Right ventricle myocardium superior (tissue), 1 donor: ENCODE measurements around the gene ZNF516. TPM values are rescaled to one million over a fixed set of nuclear protein-coding genes. Genes with fewer than 3 reads are reported as not detected.

Experiments used
- ATAC-seq: fragments of 200-7000 bp; cut with Tn5 transposase; one replicate; pipeline ENCODE4 v1.9.1; 2020; ENCODE audit warnings: mild to moderate bottlenecking; ENCODE audit not compliant: poor library complexity
- DNase-seq: peaks from one replicate; pipeline ENCODE4 v3.0.0-alpha.2; 2020
- intact Hi-C: fragments of 100-400 bp; cut with DNase I; formaldehyde crosslinking; loops from one replicate; pipeline ENCODE4 v1.11.2; 2022
- total RNA-seq: library from RNA; stranded (reverse); fragmentation: NEBNext Ultra II Directional; extraction: Animal tissue kit (Norgen Biotek cat#: 25700); gene quantifications from one replicate; pipeline ENCODE4 v1.2.1, GENCODE V29; 2021
- donor health status: DM: no; HTN: yes; CAD: no; lungs with severe emphysema.

ZNF516 gene
- total RNA-seq, 1 donor from 2014 or later = 12.6 TPM

DNA sequence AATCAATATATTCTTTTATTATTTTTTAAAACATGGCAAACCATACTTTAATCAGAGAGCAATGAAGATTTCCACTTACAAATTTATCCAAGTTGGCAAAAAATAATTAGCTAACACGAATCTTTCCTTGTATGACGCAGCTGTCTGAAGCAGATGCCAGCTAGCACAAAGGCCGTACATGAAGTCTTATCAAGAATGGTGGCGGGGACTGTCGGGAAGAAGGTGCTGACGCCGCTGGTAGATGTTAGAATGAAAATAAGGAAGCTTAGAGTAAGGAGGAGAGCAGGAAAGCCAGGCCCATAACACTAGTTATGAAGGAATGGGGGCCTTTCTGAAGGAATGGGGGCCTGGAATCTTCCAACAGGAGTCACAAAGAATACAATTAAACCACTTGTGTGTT, 96.7 kb downstream of the ZNF516 start:
- ATAC-seq = peak; percentile 60
- intact Hi-C loops = loop anchor here (5.0 kb wide), 2 partner anchors 289 to 314 kb away; no protein-coding TSS in a partner anchor

DNA sequence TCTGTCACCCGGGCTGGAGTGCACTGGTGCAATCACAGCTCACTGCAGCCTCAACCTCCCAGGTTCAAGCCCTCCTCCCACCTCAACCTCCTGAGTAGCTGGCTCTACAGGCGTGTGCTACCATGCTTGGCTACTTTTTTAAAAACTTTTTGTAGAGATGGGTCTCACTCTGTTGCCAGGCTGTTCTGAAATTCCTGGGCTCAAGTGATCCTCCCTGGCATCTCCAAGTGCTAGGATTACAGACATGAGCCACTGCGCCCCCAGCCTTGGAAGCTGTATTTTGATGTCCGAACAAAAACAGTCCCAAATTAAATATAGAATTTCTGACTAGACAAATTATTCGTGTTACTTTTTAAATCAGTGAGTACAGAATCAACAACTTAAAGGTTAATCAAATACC, 97.4 kb downstream of the ZNF516 start:
- ATAC-seq = no peak
- intact Hi-C loops = loop anchor here (5.0 kb wide), 2 partner anchors 290 to 315 kb away; no protein-coding TSS in a partner anchor
- DNase-seq = no peak

More for the DNA sequence above, 96.7 kb downstream of the ZNF516 start:
- DNase-seq = no peak

DNA sequence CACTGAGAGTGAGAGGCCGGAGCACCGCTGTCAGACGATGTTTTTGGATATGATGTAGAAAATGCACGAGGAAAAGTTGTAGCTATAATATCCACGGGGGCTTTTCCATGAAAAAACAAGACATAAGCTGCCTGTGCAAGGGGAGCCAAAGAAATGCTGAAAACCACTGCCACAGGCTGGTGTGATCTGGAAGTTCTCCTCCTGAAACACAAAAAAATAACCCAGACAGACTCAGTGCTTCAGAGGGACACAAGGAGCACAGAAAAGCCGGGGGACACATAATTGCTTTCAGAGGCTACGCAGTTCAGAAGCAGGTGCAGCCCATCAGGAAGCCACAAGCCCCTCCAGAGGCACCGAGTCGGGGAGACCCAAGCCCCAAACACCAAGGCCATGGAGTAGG, 98.2 kb downstream of the ZNF516 start:
- ATAC-seq = no peak
- DNase-seq = no peak
- intact Hi-C loops = loop anchor here (5.0 kb wide), 2 partner anchors 291 to 316 kb away; no protein-coding TSS in a partner anchor

- intact Hi-C loops = loop anchor here (5.0 kb wide), 2 partner anchors 292 to 317 kb away; no protein-coding TSS in a partner anchor
- ATAC-seq (no peak), DNase-seq (no peak)
Observed at GRCh38 chr18:76395609-76396008, 99.4 kb downstream of the ZNF516 start.

- ATAC-seq = no peak
- no peak for DNase-seq
- intact Hi-C loops = loop anchor here (5.0 kb wide), 2 partner anchors 292 to 317 kb away; no protein-coding TSS in a partner anchor
Observed at GRCh38 chr18:76394780-76395476, 100.1 kb downstream of the ZNF516 start.

GRCh38 chr18:76392349-76392748, 102.7 kb downstream of the ZNF516 start:
- ATAC-seq = no peak
- no peak for DNase-seq
- intact Hi-C loops = no loop called here

DNA sequence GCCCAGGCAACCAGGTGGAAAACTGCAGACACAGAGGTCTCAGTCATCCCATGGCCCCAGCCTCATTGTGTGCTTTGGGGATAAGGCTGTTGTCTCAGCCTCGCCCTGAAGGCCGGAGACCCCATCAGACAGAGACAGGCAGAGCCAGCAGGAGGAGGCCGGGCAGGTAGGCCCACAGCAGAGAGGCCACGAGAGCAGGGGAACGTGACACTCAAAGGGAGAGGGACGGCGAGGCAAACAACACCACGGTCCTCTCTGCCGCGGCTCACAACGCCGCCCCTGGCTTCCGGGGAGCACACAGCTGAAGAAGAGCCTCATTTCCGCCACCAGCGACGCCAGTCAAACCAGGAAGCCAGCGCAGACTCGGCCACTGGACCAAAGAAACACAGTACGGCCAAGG, 103.3 kb downstream of the ZNF516 start:
- no peak for ATAC-seq
- intact Hi-C loops = no loop called here
- no peak for DNase-seq

- DNase-seq (no peak), ATAC-seq (no peak)
- intact Hi-C loops = no loop called here
Observed at GRCh38 chr18:76391038-76391437, 104.0 kb downstream of the ZNF516 start.

- intact Hi-C loops = no loop called here
- DNase-seq = no peak
- ATAC-seq = peak; percentile 55
Observed at GRCh38 chr18:76390452-76391035, 104.5 kb downstream of the ZNF516 start.

DNA sequence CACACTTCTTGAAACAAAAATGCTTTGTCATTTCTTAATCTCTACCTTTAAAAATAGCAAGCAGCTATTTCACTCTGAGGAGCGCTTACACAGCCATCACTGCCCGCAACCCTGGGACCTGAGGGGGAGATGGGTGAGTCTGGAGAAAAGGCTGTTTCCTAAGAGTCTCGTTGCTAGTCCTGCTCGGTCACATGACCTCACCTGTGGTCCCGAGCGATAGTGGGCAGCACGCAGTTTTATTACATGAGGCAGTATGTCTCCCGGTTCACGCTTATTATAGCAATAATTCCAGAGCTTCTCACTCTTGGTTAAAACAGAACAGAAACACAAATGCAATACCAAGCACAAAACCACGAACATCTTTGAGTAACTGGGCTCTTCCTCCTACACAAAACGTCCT, 105.3 kb downstream of the ZNF516 start:
- ATAC-seq (no peak), DNase-seq (no peak)
- intact Hi-C loops = no loop called here

DNA sequence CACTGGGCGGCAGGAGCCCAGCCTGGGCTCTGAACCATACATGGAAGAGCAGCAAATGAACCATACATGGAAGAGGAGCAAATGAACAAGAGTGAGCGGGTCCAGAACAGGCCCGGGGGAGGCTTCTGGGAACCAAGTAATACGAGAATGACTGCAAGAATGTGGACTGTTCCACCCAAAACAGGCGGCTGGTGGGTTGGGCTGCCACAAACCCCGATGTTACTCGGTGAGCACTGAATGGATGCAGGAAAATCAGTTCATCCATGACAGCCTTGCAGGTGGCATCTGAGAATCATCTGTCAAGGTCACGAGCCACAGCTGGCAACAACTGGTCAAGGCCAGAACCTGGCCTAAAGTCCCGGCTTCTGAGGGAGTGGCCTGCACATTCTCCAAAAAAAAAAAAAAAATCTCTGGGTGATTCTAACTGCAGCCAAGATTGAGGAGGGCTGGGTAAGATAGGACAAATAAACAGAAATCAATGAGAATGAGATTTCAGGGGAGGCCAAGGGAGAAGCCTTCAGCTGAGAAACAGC, 106.1 kb downstream of the ZNF516 start:
- intact Hi-C loops = no loop called here
- peak; percentile 22 for ATAC-seq
- no peak for DNase-seq

DNA sequence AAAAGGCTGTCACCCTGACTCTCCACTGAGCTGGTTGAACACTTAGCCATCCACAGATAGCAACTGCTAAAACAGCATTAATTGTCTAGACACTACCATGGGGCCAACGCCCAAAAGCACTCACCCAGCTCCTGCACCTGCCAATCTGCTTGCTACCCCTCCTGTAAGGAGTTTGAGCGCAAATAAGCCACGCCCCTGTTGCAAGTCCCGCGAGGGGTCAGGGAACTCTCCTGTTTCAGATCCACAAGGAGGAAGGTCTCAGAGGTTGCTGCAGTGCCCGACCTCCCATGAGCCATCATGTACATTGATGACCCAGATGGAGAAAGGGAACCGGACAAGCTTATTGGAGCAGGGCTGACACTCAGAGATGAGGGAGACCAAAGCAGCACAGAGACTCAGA, 106.8 kb downstream of the ZNF516 start:
- intact Hi-C loops = no loop called here
- no peak for ATAC-seq
- DNase-seq = no peak

- ATAC-seq = no peak
- intact Hi-C loops = no loop called here
- no peak for DNase-seq
Observed at GRCh38 chr18:76387608-76388007, 107.4 kb downstream of the ZNF516 start.

DNA sequence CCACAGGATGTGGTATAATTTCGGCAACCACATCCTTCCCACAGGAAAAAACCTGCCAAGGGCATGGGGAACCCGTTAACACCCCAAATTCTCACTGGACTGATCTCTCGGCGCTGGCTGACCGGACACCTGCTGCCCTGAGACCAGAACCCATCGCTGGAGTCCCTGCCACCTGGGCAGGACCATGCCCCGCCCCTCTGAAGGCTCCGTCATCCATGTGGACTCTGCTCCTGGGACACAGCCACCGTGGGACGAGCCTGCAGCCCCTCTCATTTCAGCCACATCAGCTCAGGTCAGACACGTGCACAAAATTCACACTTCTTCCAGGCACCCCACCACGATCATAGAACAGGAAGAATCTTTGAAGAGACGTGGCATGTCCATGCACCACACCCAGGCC, 108.2 kb downstream of the ZNF516 start:
- ATAC-seq = no peak
- intact Hi-C loops = no loop called here
- DNase-seq = no peak

DNA sequence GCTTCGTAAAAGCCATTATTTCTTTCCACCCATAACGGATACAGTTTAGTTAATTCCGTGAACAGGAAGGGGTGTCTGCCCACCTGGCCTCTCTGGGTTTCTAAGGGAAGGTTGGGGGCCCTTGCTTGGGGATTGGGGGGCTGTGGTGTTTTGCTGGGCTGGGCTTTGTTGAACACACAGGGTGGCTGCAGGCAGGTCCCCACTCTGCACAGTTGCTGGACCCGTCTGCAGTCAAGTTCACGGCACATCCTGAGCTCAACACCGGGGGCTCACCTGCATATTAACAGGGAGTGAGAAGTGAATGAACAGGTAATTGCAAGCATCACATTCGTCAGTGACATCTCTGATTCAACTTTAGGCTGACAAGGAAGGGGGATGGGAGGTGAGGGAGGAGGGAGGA, 109.0 kb downstream of the ZNF516 start:
- intact Hi-C loops = no loop called here
- ATAC-seq = no peak
- no peak for DNase-seq

- DNase-seq = no peak
- intact Hi-C loops = no loop called here
- ATAC-seq = no peak
Observed at GRCh38 chr18:76385681-76385975, 109.4 kb downstream of the ZNF516 start.

GRCh38 chr18:76384861-76385680, 110.0 kb downstream of the ZNF516 start:
- ATAC-seq (no peak), DNase-seq (no peak)
- intact Hi-C loops = no loop called here

GRCh38 chr18:76384114-76384790, 110.8 kb downstream of the ZNF516 start:
- ATAC-seq (no peak), DNase-seq (no peak)
- intact Hi-C loops = no loop called here

DNA sequence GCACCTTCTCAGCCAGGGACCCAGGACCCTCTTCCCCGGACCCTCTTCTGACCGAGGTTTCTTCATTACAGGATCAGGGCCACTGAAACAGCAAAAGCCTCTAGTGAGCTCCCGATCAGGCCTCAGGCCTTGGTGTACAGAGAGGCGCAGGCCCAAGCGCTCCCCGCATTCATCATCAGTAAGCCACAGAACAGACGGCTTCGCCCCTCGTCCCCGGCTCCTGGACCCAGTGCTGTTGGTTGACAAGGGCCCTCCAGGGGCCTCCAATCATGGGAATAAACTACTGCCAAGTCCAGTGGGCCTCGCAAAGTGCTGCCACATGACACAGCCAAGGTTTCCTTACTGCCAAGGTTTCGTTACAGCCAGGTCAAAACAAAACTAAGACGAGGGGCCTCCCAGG, 111.4 kb downstream of the ZNF516 start:
- intact Hi-C loops = no loop called here
- ATAC-seq = no peak
- DNase-seq = no peak
